Dendritic cell treated with granulocyte-macrophage colony-stimulating factor and Interleukin-4, amounts not matched to agents 40 ng/mL and 50 ng/mL, for 4 days (primary cell): Measurements from ENCODE around the gene MYO9A.

Experiments
- H3K27ac Mint-ChIP-seq: one replicate; pipeline ENCODE4 v1.8.0; 2022; ENCODE audit warnings: mild to moderate bottlenecking, mixed read lengths
- H3K27me3 Mint-ChIP-seq: one replicate; pipeline ENCODE4 v1.8.0; 2022; ENCODE audit warnings: mild to moderate bottlenecking, mixed read lengths
- H3K36me3 Mint-ChIP-seq: one replicate; pipeline ENCODE4 v1.8.0; 2022; ENCODE audit warnings: low read depth, mixed read lengths
- H3K4me1 Mint-ChIP-seq: one replicate; pipeline ENCODE4 v1.8.0; 2022; ENCODE audit warnings: low read depth, mixed read lengths
- H3K4me3 Mint-ChIP-seq: one replicate; pipeline ENCODE4 v1.8.0; 2022; ENCODE audit warnings: mild to moderate bottlenecking, moderate library complexity, mixed read lengths
- H3K9me3 Mint-ChIP-seq: one replicate; pipeline ENCODE4 v1.8.0; 2022; ENCODE audit warnings: mixed read lengths
- intact Hi-C: fragments of 100-400 bp; cut with micrococcal nuclease; formaldehyde crosslinking; loops from one replicate; pipeline ENCODE4 v1.15.0; 2022

MYO9A gene

DNA sequence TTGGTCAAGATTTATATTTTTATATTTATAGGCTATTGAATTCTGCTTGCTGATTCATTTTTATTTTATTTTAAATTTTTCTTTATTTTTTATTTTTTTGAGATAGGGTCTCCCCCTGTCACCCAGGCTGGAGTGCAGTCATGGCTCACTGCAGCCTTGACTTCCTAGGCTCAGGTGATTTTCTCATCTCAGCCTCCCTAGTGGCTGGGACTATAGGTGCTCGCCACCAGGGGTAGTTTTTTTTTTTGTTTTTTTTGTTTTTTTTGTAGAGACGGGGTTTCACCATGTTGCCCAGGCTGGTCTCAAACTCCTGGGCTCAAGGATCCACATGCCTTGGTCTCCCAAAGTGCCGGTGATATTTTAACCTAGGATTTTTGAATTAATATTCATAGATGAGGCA lies 276.4 kb downstream of the MYO9A start:
- H3K4me1 Mint-ChIP-seq, result no peaks in the 10 kb centered on the region
- H3K36me3 Mint-ChIP-seq, result peaks cover 18% of the 10 kb centered on the region
- no peak overlapping the region for H3K27ac Mint-ChIP-seq
- no peaks in the 10 kb centered on the region for H3K27me3 Mint-ChIP-seq
- intact Hi-C loops, result no loop called here
- no peak overlapping the region for H3K4me3 Mint-ChIP-seq
- H3K9me3 Mint-ChIP-seq, result no peaks in the 10 kb centered on the region

DNA sequence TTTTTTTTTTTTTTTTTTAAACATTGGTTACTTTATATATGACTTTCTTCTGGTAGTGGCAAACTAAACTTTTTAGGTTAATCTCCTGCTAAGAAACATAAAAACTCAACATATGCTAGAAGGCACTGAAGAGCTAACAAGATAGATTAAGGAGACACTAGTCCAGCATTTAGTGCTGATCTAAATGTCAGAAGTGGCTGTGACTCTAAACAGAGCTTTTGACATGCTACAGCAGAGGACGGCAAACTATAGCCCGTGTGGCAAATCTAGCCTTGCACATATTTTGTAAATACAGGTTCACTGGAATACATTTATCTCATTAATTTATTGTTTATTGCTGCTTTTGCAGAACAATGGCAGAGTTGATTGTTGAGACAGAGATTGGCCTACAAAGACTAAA lies 287.0 kb downstream of the MYO9A start:
- Mint-ChIP-seq H3K27ac (no peak overlapping the region), H3K9me3 (no peaks in the 10 kb centered on the region), H3K4me3 (no peak overlapping the region), H3K4me1 (peaks cover 5% of the 10 kb centered on the region), H3K36me3 (peaks cover 50% of the 10 kb centered on the region), H3K27me3 (no peaks in the 10 kb centered on the region)
- intact Hi-C loops, result no loop called here

- peaks cover 85% of the 10 kb centered on the region for H3K36me3 Mint-ChIP-seq
- peaks cover 5% of the 10 kb centered on the region for H3K4me1 Mint-ChIP-seq
- H3K27ac Mint-ChIP-seq, result no peak overlapping the region
- H3K4me3 Mint-ChIP-seq, result no peak overlapping the region
- no peaks in the 10 kb centered on the region for H3K27me3 Mint-ChIP-seq
- peaks cover 31% of the 10 kb centered on the region for H3K9me3 Mint-ChIP-seq
- intact Hi-C loops, result no loop called here
These were observed 291.8 kb downstream of the MYO9A start for GRCh38 chr15:71826196-71826595.

GRCh38 chr15:71825021-71825730 lies 292.8 kb downstream of the MYO9A start:
- Mint-ChIP-seq H3K4me3 (no peak overlapping the region), H3K27me3 (no peaks in the 10 kb centered on the region), H3K9me3 (peaks cover 41% of the 10 kb centered on the region), H3K4me1 (peaks cover 4% of the 10 kb centered on the region), H3K27ac (no peak overlapping the region), H3K36me3 (peaks cover 83% of the 10 kb centered on the region)
- intact Hi-C loops, result no loop called here

DNA sequence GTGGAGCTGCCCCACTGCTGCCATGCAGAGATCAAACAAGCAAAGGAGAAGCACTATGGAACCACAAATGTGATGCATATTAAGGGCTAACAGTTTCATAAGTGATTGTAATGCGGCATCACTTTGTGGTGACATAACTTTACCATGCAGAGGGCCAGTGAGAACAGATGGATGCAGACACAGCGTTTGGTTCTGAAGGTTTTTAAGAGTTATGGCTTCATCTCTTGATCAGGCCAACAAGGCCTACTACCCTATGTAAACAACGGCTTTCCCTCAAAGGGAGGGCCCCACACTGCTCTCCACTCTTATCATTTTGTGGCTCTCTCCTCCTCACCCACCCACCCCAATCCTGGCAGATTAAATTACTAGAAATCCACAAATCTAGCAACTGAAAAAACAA lies 294.1 kb downstream of the MYO9A start:
- Mint-ChIP-seq H3K27me3 (no peaks in the 10 kb centered on the region), H3K36me3 (peaks cover 70% of the 10 kb centered on the region), H3K4me3 (no peak overlapping the region), H3K27ac (no peak overlapping the region), H3K9me3 (peaks cover 53% of the 10 kb centered on the region), H3K4me1 (no peaks in the 10 kb centered on the region)
- intact Hi-C loops, result no loop called here

DNA sequence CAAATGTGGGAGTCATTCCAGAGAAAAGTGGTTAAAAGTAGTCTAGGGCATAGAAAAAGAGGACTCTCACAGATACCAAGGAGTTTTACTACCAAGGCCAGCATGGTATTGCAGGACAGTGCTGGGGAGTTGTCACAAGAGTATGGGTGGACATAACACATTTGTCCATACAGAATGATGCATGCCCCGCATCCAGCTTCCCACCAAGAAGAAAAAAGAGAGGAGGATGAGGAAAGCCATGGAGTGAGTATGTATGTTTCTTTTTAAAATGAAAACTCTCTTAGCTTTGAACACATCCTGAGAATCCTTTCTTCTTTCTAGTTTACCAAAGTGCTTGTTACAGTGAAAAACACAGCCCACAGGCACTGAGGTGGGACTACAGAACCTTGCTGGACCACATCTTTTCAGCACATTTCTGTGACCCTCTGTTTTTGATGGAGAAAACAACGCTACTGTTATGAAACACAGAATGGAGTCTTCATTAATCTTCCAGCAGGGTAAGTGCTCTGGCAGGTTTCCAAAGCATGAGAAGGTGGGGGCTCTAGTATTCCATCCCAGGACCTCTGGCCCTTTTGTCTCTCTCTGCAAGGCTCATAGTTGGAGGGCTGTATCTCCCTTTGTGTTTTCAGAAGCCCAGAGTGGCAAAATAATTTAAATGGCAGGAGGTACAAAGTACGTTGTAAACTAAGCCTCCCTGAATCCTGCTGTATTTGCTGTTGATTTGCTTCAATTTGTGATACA lies 294.9 kb downstream of the MYO9A start:
- Mint-ChIP-seq H3K4me3 (no peak overlapping the region), H3K27me3 (no peaks in the 10 kb centered on the region), H3K36me3 (peaks cover 62% of the 10 kb centered on the region), H3K4me1 (no peaks in the 10 kb centered on the region), H3K27ac (no peak overlapping the region), H3K9me3 (peaks cover 60% of the 10 kb centered on the region)
- intact Hi-C loops, result no loop called here

- intact Hi-C loops, result no loop called here
- peaks cover 68% of the 10 kb centered on the region for H3K9me3 Mint-ChIP-seq
- peaks cover 48% of the 10 kb centered on the region for H3K36me3 Mint-ChIP-seq
- no peak overlapping the region for H3K4me3 Mint-ChIP-seq
- H3K27ac Mint-ChIP-seq, result no peak overlapping the region
- H3K27me3 Mint-ChIP-seq, result no peaks in the 10 kb centered on the region
- no peaks in the 10 kb centered on the region for H3K4me1 Mint-ChIP-seq
These were observed 296.3 kb downstream of the MYO9A start for GRCh38 chr15:71821547-71822129.

GRCh38 chr15:71820127-71820526 lies 297.8 kb downstream of the MYO9A start:
- intact Hi-C loops, result no loop called here
- H3K9me3 Mint-ChIP-seq, result peaks cover 68% of the 10 kb centered on the region
- H3K27me3 Mint-ChIP-seq, result no peaks in the 10 kb centered on the region
- H3K27ac Mint-ChIP-seq, result no peak overlapping the region
- no peaks in the 10 kb centered on the region for H3K4me1 Mint-ChIP-seq
- H3K36me3 Mint-ChIP-seq, result peaks cover 33% of the 10 kb centered on the region
- H3K4me3 Mint-ChIP-seq, result no peak overlapping the region

DNA sequence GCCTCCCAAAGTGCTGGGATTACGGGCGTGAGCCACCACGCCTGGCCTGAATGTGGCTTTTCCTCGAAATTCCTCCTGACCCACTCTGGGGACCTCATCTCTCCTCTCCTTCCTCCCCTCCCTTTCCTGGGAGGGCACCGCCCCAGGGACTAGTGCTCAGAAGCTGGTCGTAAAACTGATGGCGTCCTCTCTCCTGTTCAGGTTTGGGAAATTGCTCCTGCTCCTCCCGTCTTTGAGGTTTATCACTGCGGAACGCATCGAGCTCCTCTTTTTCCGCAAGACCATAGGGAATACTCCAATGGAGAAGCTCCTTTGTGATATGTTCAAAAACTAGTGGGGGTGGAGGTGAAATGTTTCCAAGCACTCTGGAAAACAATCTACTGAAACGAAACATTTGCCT lies 300.6 kb downstream of the MYO9A start:
- H3K9me3 Mint-ChIP-seq, result peaks cover 48% of the 10 kb centered on the region
- H3K4me1 Mint-ChIP-seq, result no peaks in the 10 kb centered on the region
- H3K4me3 Mint-ChIP-seq, result no peak overlapping the region
- intact Hi-C loops, result no loop called here
- no peak overlapping the region for H3K27ac Mint-ChIP-seq
- H3K27me3 Mint-ChIP-seq, result no peaks in the 10 kb centered on the region
- H3K36me3 Mint-ChIP-seq, result peaks cover 10% of the 10 kb centered on the region

GRCh38 chr15:71815301-71815700 lies 302.6 kb downstream of the MYO9A start:
- Mint-ChIP-seq H3K27ac (no peak overlapping the region), H3K9me3 (peaks cover 28% of the 10 kb centered on the region), H3K4me3 (no peak overlapping the region), H3K27me3 (no peaks in the 10 kb centered on the region), H3K36me3 (no peaks in the 10 kb centered on the region), H3K4me1 (no peaks in the 10 kb centered on the region)
- intact Hi-C loops, result no loop called here

GRCh38 chr15:71813723-71814470 lies 304.1 kb downstream of the MYO9A start:
- H3K4me1 Mint-ChIP-seq, result no peaks in the 10 kb centered on the region
- H3K36me3 Mint-ChIP-seq, result no peaks in the 10 kb centered on the region
- no peak overlapping the region for H3K4me3 Mint-ChIP-seq
- H3K27me3 Mint-ChIP-seq, result no peaks in the 10 kb centered on the region
- no peak overlapping the region for H3K27ac Mint-ChIP-seq
- intact Hi-C loops, result no loop called here
- peaks cover 15% of the 10 kb centered on the region for H3K9me3 Mint-ChIP-seq

GRCh38 chr15:71812966-71813722 lies 304.8 kb downstream of the MYO9A start:
- Mint-ChIP-seq H3K9me3 (peaks cover 9% of the 10 kb centered on the region), H3K36me3 (no peaks in the 10 kb centered on the region), H3K4me3 (no peak overlapping the region), H3K4me1 (no peaks in the 10 kb centered on the region), H3K27ac (no peak overlapping the region), H3K27me3 (no peaks in the 10 kb centered on the region)
- intact Hi-C loops, result no loop called here
